Vagina (tissue), 2 donors: Measurements from ENCODE around the gene LYPD3. TPM values are rescaled to one million over a fixed set of nuclear protein-coding genes. Genes with fewer than 3 reads are reported as not detected.

ENCODE experiments used
- DNase-seq, 2 donors: peaks; one replicate each; pipeline ENCODE4 v3.0.0-alpha.2; 2017; ENCODE audit errors: extremely low spot score in 2 of 2
- H3K27ac ChIP-seq: fragments of 200-600 bp; sonication (generic); one replicate; pipeline ENCODE4 v1.5.1; 2019
- H3K27me3 ChIP-seq: fragments of 200-600 bp; sonication (generic); one replicate; pipeline ENCODE4 v1.5.1; 2019
- H3K36me3 ChIP-seq, 2 donors: fragments of 200-600 bp; sonication (generic); one replicate each; pipeline ENCODE4 v1.5.1; 2017 to 2019
- H3K4me1 ChIP-seq: fragments of 200-600 bp; sonication (generic); one replicate; pipeline ENCODE4 v1.5.1; 2019
- H3K4me3 ChIP-seq, 2 donors: fragments of 200-600 bp; sonication (generic); 1 replicate in 1 of 2; 2 replicates in 1 of 2; pipeline ENCODE4 v1.5.1; 2016 to 2019
- H3K9me3 ChIP-seq: fragments of 200-600 bp; sonication (generic); one replicate; pipeline ENCODE4 v1.5.1; 2019
- CTCF ChIP-seq, 3 experiments: fragments of 450-650 bp in 2 of 3; fragments of 200-600 bp in 1 of 3; sonication (generic) in 1 of 3; IDR thresholded peaks; one replicate each; pipeline ENCODE4 v1.5.1; 2017 to 2019; ENCODE audit warnings: antibody characterized with exemption in 3 of 3, mild to moderate bottlenecking in 2 of 3, moderate library complexity in 2 of 3
- POLR2A ChIP-seq, 2 donors: fragments of 450-650 bp; IDR thresholded peaks; one replicate each; pipeline ENCODE4 v1.6.1; 2017; ENCODE audit warnings: antibody characterized with exemption in 2 of 2, mild to moderate bottlenecking in 2 of 2, moderate library complexity in 2 of 2
- POLR2AphosphoS5 ChIP-seq, 2 donors: sonication (generic); formaldehyde crosslinking; IDR thresholded peaks; one replicate each; pipeline ENCODE4 v1.9.0; 2017; ENCODE audit warnings: antibody characterized with exemption in 2 of 2, mild to moderate bottlenecking in 2 of 2, low read depth in 1 of 2; ENCODE audit not compliant: insufficient read depth in 1 of 2
- intact Hi-C: fragments of 100-400 bp; cut with DNase I; formaldehyde crosslinking; loops from one replicate; pipeline ENCODE4 v1.15.1; 2023
- total RNA-seq: library from RNA; depleted of rRNA; stranded (reverse); fragments of >200 nt; gene quantifications from one replicate; pipeline ENCODE4 v1.2.3, GENCODE V29; 2016

The LYPD3 gene
- total RNA-seq, 1 donor from 2014 or later = 247 TPM

- TF ChIP-seq POLR2AphosphoS5 (IDR thresholded peaks at IDR 0.05; ENCODE audit: insufficient read depth in 1 of 2, low read depth in 1 of 2) = no peak
- TF ChIP-seq CTCF (IDR thresholded peaks at IDR 0.05) = no peak
- TF ChIP-seq POLR2A (IDR thresholded peaks at IDR 0.05) = no peak
- Histone ChIP-seq H3K4me1 (peaks cover 15% of the 10 kb centered on the region), H3K9me3 (no peaks in the 10 kb centered on the region), H3K36me3 (peaks cover 0 to 11% of the 10 kb centered on the region in 2 donors), H3K4me3 (no peak overlapping the region), H3K27me3 (no peaks in the 10 kb centered on the region), H3K27ac (peak overlapping the region; percentile 27)
- DNase-seq = no peak
- intact Hi-C loops = no loop called here
These were observed 11.2 kb upstream of the LYPD3 start for GRCh38 chr19:43476606-43477005.

- intact Hi-C loops = no loop called here
- Histone ChIP-seq H3K27me3 (no peaks in the 10 kb centered on the region), H3K36me3 (peaks cover 0 to 7% of the 10 kb centered on the region in 2 donors), H3K9me3 (no peaks in the 10 kb centered on the region), H3K27ac (peak overlapping the region; percentile 69), H3K4me3 (peak overlapping the region; percentile 39 to 41), H3K4me1 (peaks cover 20% of the 10 kb centered on the region)
- TF ChIP-seq POLR2AphosphoS5 (IDR thresholded peaks at IDR 0.05; ENCODE audit: insufficient read depth in 1 of 2, low read depth in 1 of 2) (peak; percentile 82 to 90), POLR2A (IDR thresholded peaks at IDR 0.05) (peak in 1 of 2 donors; percentile 39), CTCF (IDR thresholded peaks at IDR 0.05) (no peak)
- peak in 1 of 2 donors; percentile 93 for DNase-seq
These were observed 9.7 kb upstream of the LYPD3 start for GRCh38 chr19:43474986-43475705.

GRCh38 chr19:43474487-43474886 is 9.1 kb upstream of the LYPD3 start:
- peak overlapping the region in 1 of 2 donors; percentile 39 for H3K4me3 ChIP-seq
- H3K4me1 ChIP-seq = peaks cover 20% of the 10 kb centered on the region
- H3K9me3 ChIP-seq = no peaks in the 10 kb centered on the region
- peaks cover 0 to 7% of the 10 kb centered on the region in 2 donors for H3K36me3 ChIP-seq
- H3K27me3 ChIP-seq = no peaks in the 10 kb centered on the region
- no peak for TF ChIP-seq POLR2AphosphoS5 (IDR thresholded peaks at IDR 0.05; ENCODE audit: insufficient read depth in 1 of 2, low read depth in 1 of 2)
- TF ChIP-seq POLR2A (IDR thresholded peaks at IDR 0.05) = no peak
- TF ChIP-seq CTCF (IDR thresholded peaks at IDR 0.05) = no peak
- intact Hi-C loops = no loop called here
- DNase-seq = no peak
- peak overlapping the region; percentile 69 for H3K27ac ChIP-seq

- Histone ChIP-seq H3K4me1 (peaks cover 21% of the 10 kb centered on the region), H3K36me3 (no peaks in the 10 kb centered on the region), H3K27ac (peak overlapping the region; percentile 58), H3K9me3 (no peaks in the 10 kb centered on the region), H3K4me3 (no peak overlapping the region), H3K27me3 (no peaks in the 10 kb centered on the region)
- DNase-seq = no peak
- intact Hi-C loops = no loop called here
- TF ChIP-seq CTCF (IDR thresholded peaks at IDR 0.05) (no peak), POLR2A (IDR thresholded peaks at IDR 0.05) (no peak), POLR2AphosphoS5 (IDR thresholded peaks at IDR 0.05; ENCODE audit: insufficient read depth in 1 of 2, low read depth in 1 of 2) (peak in 1 of 2 donors; percentile 27)
These were observed 5.7 kb upstream of the LYPD3 start for GRCh38 chr19:43471091-43471490.

- Histone ChIP-seq H3K27ac (no peak overlapping the region), H3K36me3 (no peaks in the 10 kb centered on the region), H3K4me3 (no peak overlapping the region), H3K27me3 (no peaks in the 10 kb centered on the region), H3K9me3 (no peaks in the 10 kb centered on the region), H3K4me1 (peaks cover 24% of the 10 kb centered on the region)
- DNase-seq = no peak
- TF ChIP-seq POLR2AphosphoS5 (IDR thresholded peaks at IDR 0.05; ENCODE audit: insufficient read depth in 1 of 2, low read depth in 1 of 2) = no peak
- no peak for TF ChIP-seq CTCF (IDR thresholded peaks at IDR 0.05)
- TF ChIP-seq POLR2A (IDR thresholded peaks at IDR 0.05) = no peak
- intact Hi-C loops = no loop called here
These were observed 4.9 kb upstream of the LYPD3 start for GRCh38 chr19:43470288-43470687.
